ENCODE measurements around the gene MPP7.

Gene MPP7

GRCh38 chr10:28266449-28267224 is 36.2 kb downstream of the MPP7 start:
- no peak for DNase-seq (ENCODE audit: low spot score)

GRCh38 chr10:28263136-28263857 is 39.6 kb downstream of the MPP7 start:
- no peak for DNase-seq (ENCODE audit: low spot score)

GRCh38 chr10:28256776-28257175 is 46.1 kb downstream of the MPP7 start:
- DNase-seq (ENCODE audit: low spot score): no peak

GRCh38 chr10:28254290-28254985 is 48.4 kb downstream of the MPP7 start:
- DNase-seq (ENCODE audit: low spot score): no peak

GRCh38 chr10:28253169-28253785 is 49.6 kb downstream of the MPP7 start:
- no peak for DNase-seq (ENCODE audit: low spot score)

Measured in germinal center (tissue), 1 donor.